Lower lobe of right lung (tissue), 2 donors: ENCODE measurements around the gene TSPEAR. TPM values are rescaled to one million over a fixed set of nuclear protein-coding genes. Genes with fewer than 3 reads are reported as not detected.
"Not testable (repeated sequence)": the region's sequence is repeated elsewhere in the genome, so short reads cannot be mapped to it uniquely, and the experiment has no call there.

Source experiments
- ATAC-seq, 2 donors: fragments of 200-7000 bp; cut with Tn5 transposase; one replicate each; pipeline ENCODE4 v1.9.1; 2020 to 2022; ENCODE audit warnings: mild to moderate bottlenecking in 2 of 2, moderate library complexity in 2 of 2
- DNase-seq: peaks from one replicate; pipeline ENCODE4 v3.0.0-alpha.2; 2020
- H3K27ac ChIP-seq: fragments of 200-600 bp; one replicate; pipeline ENCODE4 v1.8.0; 2022
- H3K27me3 ChIP-seq: fragments of 200-600 bp; one replicate; pipeline ENCODE4 v1.8.0; 2022; ENCODE audit warnings: low read depth
- H3K36me3 ChIP-seq: fragments of 200-600 bp; one replicate; pipeline ENCODE4 v1.8.0; 2022; ENCODE audit warnings: mild to moderate bottlenecking
- H3K4me1 ChIP-seq: fragments of 200-600 bp; one replicate; pipeline ENCODE4 v1.8.0; 2022
- H3K4me3 ChIP-seq: fragments of 200-600 bp; one replicate; pipeline ENCODE4 v1.8.0; 2022; ENCODE audit warnings: mild to moderate bottlenecking
- H3K9me3 ChIP-seq: fragments of 200-600 bp; one replicate; pipeline ENCODE4 v1.8.0; 2022
- CTCF ChIP-seq: fragments of 200-600 bp; IDR thresholded peaks from one replicate; pipeline ENCODE4 v1.8.0; 2022; ENCODE audit warnings: antibody characterized with exemption, mild to moderate bottlenecking
- intact Hi-C: fragments of 100-400 bp; cut with DNase I; formaldehyde crosslinking; loops from one replicate; pipeline ENCODE4 v1.11.0; 2022
- total RNA-seq: library from RNA; stranded (reverse); fragmentation: NEBNext Ultra II Directional; extraction: Animal tissue kit (Norgen Biotek cat#: 25700); gene quantifications from one replicate; pipeline ENCODE4 v1.2.1, GENCODE V29; 2021
- donor health status: DM: no; HTN: yes; CAD: no; lungs with severe emphysema.

Gene TSPEAR
- total RNA-seq, 1 donor from 2014 or later: 0.27 TPM

GRCh38 chr21:44567481-44568171 is 143.7 kb downstream of the TSPEAR start:
- peaks cover 5% of the 10 kb centered on the region for H3K27me3 ChIP-seq
- H3K4me1 ChIP-seq: no peaks in the 10 kb centered on the region
- TF ChIP-seq CTCF: no peak
- H3K4me3 ChIP-seq: no peak overlapping the region
- no peaks in the 10 kb centered on the region for H3K36me3 ChIP-seq
- intact Hi-C loops: no loop called here
- ATAC-seq: no peak
- peaks cover 7% of the 10 kb centered on the region for H3K9me3 ChIP-seq
- peak; percentile 35 for DNase-seq
- no peak overlapping the region for H3K27ac ChIP-seq

- no peak overlapping the region for H3K27ac ChIP-seq
- H3K9me3 ChIP-seq: peaks cover 7% of the 10 kb centered on the region
- DNase-seq: no peak
- no peaks in the 10 kb centered on the region for H3K4me1 ChIP-seq
- intact Hi-C loops: no loop called here
- H3K27me3 ChIP-seq: peaks cover 5% of the 10 kb centered on the region
- H3K4me3 ChIP-seq: no peak overlapping the region
- no peak for TF ChIP-seq CTCF
- peak in 1 of 2 donors; percentile 35 for ATAC-seq
- no peaks in the 10 kb centered on the region for H3K36me3 ChIP-seq
Measured at GRCh38 chr21:44566403-44566802, 145.0 kb downstream of the TSPEAR start.

- no peak for TF ChIP-seq CTCF
- Histone ChIP-seq H3K27ac (no peak overlapping the region), H3K4me3 (no peak overlapping the region), H3K36me3 (no peaks in the 10 kb centered on the region), H3K27me3 (peaks cover 5% of the 10 kb centered on the region), H3K4me1 (no peaks in the 10 kb centered on the region), H3K9me3 (no peaks in the 10 kb centered on the region)
- intact Hi-C loops: no loop called here
- DNase-seq (no peak), ATAC-seq (no peak)
Measured at GRCh38 chr21:44564886-44565598, 146.3 kb downstream of the TSPEAR start.

GRCh38 chr21:44564099-44564498 is 147.3 kb downstream of the TSPEAR start:
- Histone ChIP-seq H3K4me1 (no peaks in the 10 kb centered on the region), H3K4me3 (no peak overlapping the region), H3K9me3 (no peaks in the 10 kb centered on the region), H3K36me3 (no peaks in the 10 kb centered on the region), H3K27me3 (peaks cover 8% of the 10 kb centered on the region), H3K27ac (no peak overlapping the region)
- intact Hi-C loops: no loop called here
- ATAC-seq (no peak), DNase-seq (no peak)
- TF ChIP-seq CTCF: no peak

- no peak for TF ChIP-seq CTCF
- no peak for ATAC-seq
- Histone ChIP-seq H3K9me3 (no peaks in the 10 kb centered on the region), H3K4me3 (no peak within 1 kb of the TSS), H3K36me3 (no peaks in the 10 kb centered on the region), H3K4me1 (no peaks in the 10 kb centered on the region), H3K27ac (no peak within 1 kb of the TSS), H3K27me3 (peaks cover 10% of the 10 kb centered on the region)
- intact Hi-C loops: no loop called here
- peak; percentile 28 for DNase-seq
Measured at GRCh38 chr21:44558695-44559094, 152.7 kb downstream of the TSPEAR start, which contains the start of gene KRTAP10-3. Gene KRTAP10-3, minus strand, starts transcription at chr21:44558795. Its CDS starts 80 bp downstream, at chr21:44558715.

GRCh38 chr21:44558329-44558675 is 153.1 kb downstream of the TSPEAR start:
- ATAC-seq, H3K27ac ChIP-seq, H3K27me3 ChIP-seq, H3K4me3 ChIP-seq, DNase-seq, intact Hi-C loops, H3K36me3 ChIP-seq, H3K9me3 ChIP-seq, H3K4me1 ChIP-seq: not testable (repeated sequence)
